T-helper 1 cell treated with Interleukin-12 subunit alpha and Interleukin-12 subunit beta and Interleukin-4 antibody, amounts not matched to agents 30 ng/mL and 1 ng/mL, for 36 hours (primary cell): ENCODE measurements around the gene DCAF17. TPM values are rescaled to one million over a fixed set of nuclear protein-coding genes. Genes with fewer than 3 reads are reported as not detected.
"Not testable (repeated sequence)": the region's sequence is repeated elsewhere in the genome, so short reads cannot be mapped to it uniquely, and the experiment has no call there.

Experiments used
- intact Hi-C: fragments of 100-400 bp; cut with micrococcal nuclease; formaldehyde crosslinking; loops from one replicate; pipeline ENCODE4 v1.15.1; 2024
- total RNA-seq: library from RNA; stranded (reverse); gene quantifications from 2 replicates; pipeline ENCODE4 v1.2.3, GENCODE V29; 2022

The DCAF17 gene
- total RNA-seq, 1 donor from 2014 or later = 21.0 TPM

- intact Hi-C loops = no loop called here
Observed at GRCh38 chr2:171410101-171410500, 23.9 kb upstream of the DCAF17 start.

- intact Hi-C loops = no loop called here
Observed at GRCh38 chr2:171410624-171411023, 23.4 kb upstream of the DCAF17 start.

GRCh38 chr2:171411214-171411613 lies 22.8 kb upstream of the DCAF17 start:
- intact Hi-C loops = no loop called here

GRCh38 chr2:171411791-171412483 lies 22.1 kb upstream of the DCAF17 start:
- intact Hi-C loops = no loop called here

- intact Hi-C loops = no loop called here
Observed at GRCh38 chr2:171412571-171413175, 21.4 kb upstream of the DCAF17 start.

GRCh38 chr2:171414645-171415044 lies 19.4 kb upstream of the DCAF17 start:
- intact Hi-C loops = loop anchor here (5.0 kb wide), 3 partner anchors 152 to 202 kb away; no protein-coding TSS in a partner anchor

- intact Hi-C loops = loop anchor here (1.0 to 5.0 kb wide), 9 partner anchors 18 to 488 kb away; partner anchors contain the start of gene DCAF17
Observed at GRCh38 chr2:171416009-171416926, 17.8 kb upstream of the DCAF17 start.

GRCh38 chr2:171419333-171419732 lies 14.7 kb upstream of the DCAF17 start:
- intact Hi-C loops = loop anchor here (5.0 kb wide), 3 partner anchors 157 to 207 kb away; no protein-coding TSS in a partner anchor

- intact Hi-C loops = no loop called here
Observed at GRCh38 chr2:171420728-171421563, 13.1 kb upstream of the DCAF17 start.

GRCh38 chr2:171422710-171423495 lies 11.1 kb upstream of the DCAF17 start:
- intact Hi-C loops = not testable (repeated sequence)

- intact Hi-C loops = loop anchor here (5.0 to 10.0 kb wide), 6 partner anchors 113 to 1606 kb away; partner anchors contain the start of genes ERICH2, METTL5, SLC25A12 and UBR3
Observed at GRCh38 chr2:171430516-171431410, 3.3 kb upstream of the DCAF17 start.

- intact Hi-C loops = loop anchor here (5.0 to 10.0 kb wide), 6 partner anchors 114 to 1607 kb away; partner anchors contain the start of genes ERICH2, METTL5, SLC25A12 and UBR3
Observed at GRCh38 chr2:171431677-171432167, 2.3 kb upstream of the DCAF17 start.

- intact Hi-C loops = loop anchor here (5.0 to 10.0 kb wide), 6 partner anchors 115 to 1608 kb away; partner anchors contain the start of genes ERICH2, METTL5, SLC25A12 and UBR3
Observed at GRCh38 chr2:171432206-171432968, 1.6 kb upstream of the DCAF17 start.

GRCh38 chr2:171432969-171433762 lies 860 bp upstream of the DCAF17 start:
- intact Hi-C loops = loop anchor here (5.0 to 10.0 kb wide), 6 partner anchors 116 to 1608 kb away; partner anchors contain the start of genes ERICH2, METTL5, SLC25A12 and UBR3

GRCh38 chr2:171433763-171434012 lies 338 bp upstream of the DCAF17 start, which contains the start of gene METTL8:
Gene METTL8, minus strand, starts transcription at chr2:171433990. Its CDS starts 41,805 bp downstream, at chr2:171392185.
- intact Hi-C loops = loop anchor here (1.0 to 10.0 kb wide), 18 partner anchors 17 to 1849 kb away; partner anchors contain the start of genes CFAP210, DYNC1I2, ERICH2 and HAT1

- intact Hi-C loops = loop anchor here (10.0 kb wide), 3 partner anchors 458 to 1612 kb away; partner anchors contain the start of genes METTL5, SLC25A12 and UBR3
Observed at GRCh38 chr2:171436307-171436706, 2.3 kb downstream of the DCAF17 start.

- intact Hi-C loops = no loop called here
Observed at GRCh38 chr2:171441470-171441869, 7.4 kb downstream of the DCAF17 start.
